GM12875 (cell line): Measurements from ENCODE around the gene LRP1B.

Experiments used
- H3K4me3 ChIP-seq: one replicate; pipeline ENCODE4 v1.5.1; 2011; ENCODE audit warnings: low read depth, low read length, control low read depth
- CTCF ChIP-seq: IDR thresholded peaks from 2 replicates; pipeline ENCODE4 v1.5.1; 2011; ENCODE audit warnings: low read depth, mild to moderate bottlenecking, control low read depth, inconsistent platforms, low read length, moderate library complexity, borderline replicate concordance; ENCODE audit not compliant: insufficient read depth

Gene LRP1B

DNA sequence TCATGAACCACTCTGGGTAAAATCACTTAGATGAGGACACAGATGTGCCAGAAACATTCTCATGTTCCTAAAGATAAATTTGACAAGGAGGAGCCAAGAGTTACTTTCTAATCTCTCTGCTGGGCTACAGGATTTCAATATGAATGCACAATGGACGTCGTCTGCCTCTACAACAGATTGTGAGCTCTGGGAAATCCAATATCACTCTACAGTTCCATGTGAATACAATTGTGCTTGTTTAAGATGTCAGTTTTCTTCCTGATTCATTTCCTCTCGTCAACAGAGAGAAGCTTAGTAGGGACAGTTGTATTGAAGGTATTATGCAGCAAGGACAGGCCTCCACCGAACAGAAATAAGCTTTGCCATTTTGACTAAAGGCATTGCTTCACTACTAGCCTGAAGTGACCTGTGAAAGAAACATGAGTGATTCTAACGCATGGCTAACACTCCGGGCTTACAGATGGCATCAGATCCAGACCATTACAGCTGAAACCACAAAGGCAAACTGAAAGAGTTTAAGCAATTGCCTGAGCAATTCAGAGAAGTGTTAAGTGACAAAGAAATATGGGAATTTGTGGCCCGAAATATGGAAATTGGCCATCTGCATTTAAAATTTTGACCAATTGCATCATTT is 1591.5 kb downstream of the LRP1B start:
- no peak overlapping the region for H3K4me3 ChIP-seq
- no peak for TF ChIP-seq CTCF

GRCh38 chr2:140529706-140530105 is 1601.1 kb downstream of the LRP1B start:
- H3K4me3 ChIP-seq: no peak overlapping the region
- no peak for TF ChIP-seq CTCF

DNA sequence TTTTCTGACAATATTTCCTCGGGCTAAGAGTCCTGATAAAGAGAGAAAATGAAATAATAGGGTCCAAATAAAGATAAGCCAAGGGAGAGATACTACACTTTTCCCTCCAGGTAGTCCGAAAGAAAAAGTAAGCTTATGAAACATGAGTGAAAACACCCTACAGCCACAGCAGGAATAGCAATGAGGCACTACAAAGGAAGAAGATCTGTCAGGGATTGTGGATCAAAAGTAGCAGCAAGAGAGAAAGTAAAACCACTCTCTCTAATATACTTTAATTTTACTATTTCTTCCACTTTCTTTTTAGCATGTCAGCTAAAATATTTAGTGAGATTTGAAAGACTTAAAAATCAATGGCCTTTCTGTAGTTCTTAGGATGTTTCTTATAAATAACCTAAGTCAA is 1601.8 kb downstream of the LRP1B start:
- no peak overlapping the region for H3K4me3 ChIP-seq
- no peak for TF ChIP-seq CTCF

GRCh38 chr2:140526575-140526974 is 1604.2 kb downstream of the LRP1B start:
- no peak for TF ChIP-seq CTCF

DNA sequence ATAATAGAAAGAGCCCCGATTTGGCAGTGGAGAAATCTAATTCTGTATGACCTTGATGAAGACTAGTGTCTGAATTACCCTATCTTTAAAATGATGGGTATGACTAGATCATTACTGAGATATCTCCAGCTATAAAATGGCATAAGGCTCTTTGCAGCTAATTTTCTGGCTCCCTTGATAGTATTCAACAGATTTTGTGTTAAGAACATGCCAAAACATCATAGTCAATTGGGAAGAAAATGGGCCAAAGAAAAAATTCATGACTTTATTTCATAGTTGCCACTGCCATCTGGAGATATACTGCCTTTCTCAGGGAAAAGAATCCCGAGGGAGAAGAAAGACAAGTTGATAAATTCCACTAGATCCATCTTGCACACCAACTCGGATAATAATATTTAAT is 1618.7 kb downstream of the LRP1B start:
- no peak for TF ChIP-seq CTCF
- no peak overlapping the region for H3K4me3 ChIP-seq

More at GRCh38 chr2:140526575-140526974, 1604.2 kb downstream of the LRP1B start:
- no peak overlapping the region for H3K4me3 ChIP-seq

DNA sequence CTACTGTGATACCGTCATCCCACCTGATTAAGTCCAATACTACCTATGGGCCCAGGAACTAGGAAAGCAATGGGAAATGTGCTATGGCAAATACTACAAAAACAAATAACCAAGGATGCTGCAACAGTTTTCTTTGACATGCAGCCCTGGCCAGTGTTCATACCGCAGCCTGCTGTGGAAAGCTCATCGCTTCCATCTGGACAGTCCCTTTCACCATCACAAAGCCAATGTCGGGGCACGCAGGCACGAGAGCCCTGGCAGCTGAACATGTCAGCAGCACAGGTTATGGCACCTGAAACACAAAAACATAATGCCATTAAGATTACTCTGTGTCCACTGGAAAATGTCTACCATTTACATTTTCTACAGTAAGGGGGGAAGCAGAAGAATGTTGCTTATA is 1621.1 kb downstream of the LRP1B start:
- no peak for TF ChIP-seq CTCF
- H3K4me3 ChIP-seq: no peak overlapping the region

DNA sequence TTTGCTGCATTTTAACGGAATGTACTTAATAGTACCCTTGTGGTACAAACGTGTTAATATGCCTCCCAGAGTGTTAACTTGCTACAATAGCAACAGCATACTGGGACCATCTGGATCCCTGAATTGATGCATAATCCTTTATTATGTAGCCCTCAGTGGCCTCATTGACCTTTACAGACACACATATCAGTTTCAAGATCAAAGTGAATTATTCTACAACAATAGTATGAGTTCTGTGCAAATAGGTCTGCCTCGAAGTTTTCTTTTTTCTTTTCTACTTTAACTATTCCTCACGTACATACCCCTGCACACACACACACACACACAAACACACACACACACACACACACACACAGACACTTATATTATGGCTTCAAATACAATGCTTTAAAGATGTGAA is 1622.1 kb downstream of the LRP1B start:
- no peak overlapping the region for H3K4me3 ChIP-seq
- TF ChIP-seq CTCF: no peak
